DMS 273 treated with DMSO at 0.1 percent for 48 hours (cell line): ENCODE measurements around the gene CASZ1.

ENCODE experiments used
- DNase-seq: peaks from one replicate; lab custom pipeline; 2025; lab: John Stamatoyannopoulos, UW

The CASZ1 gene

GRCh38 chr1:10602936-10603335, 193.5 kb downstream of the CASZ1 start:
- no peak for DNase-seq

GRCh38 chr1:10601342-10602070, 194.9 kb downstream of the CASZ1 start:
- no peak for DNase-seq

GRCh38 chr1:10599194-10599861, 197.1 kb downstream of the CASZ1 start:
- DNase-seq, result no peak

GRCh38 chr1:10598389-10598702, 198.1 kb downstream of the CASZ1 start:
- peak; percentile 29 for DNase-seq

GRCh38 chr1:10597492-10598388, 198.7 kb downstream of the CASZ1 start:
- no peak for DNase-seq

GRCh38 chr1:10596780-10597179, 199.7 kb downstream of the CASZ1 start:
- DNase-seq, result no peak

- no peak for DNase-seq
Observed at GRCh38 chr1:10594595-10595223, 201.7 kb downstream of the CASZ1 start.

GRCh38 chr1:10593750-10594149, 202.7 kb downstream of the CASZ1 start:
- DNase-seq, result peak; percentile 1

- DNase-seq, result no peak
Observed at GRCh38 chr1:10592373-10592772, 204.1 kb downstream of the CASZ1 start.

GRCh38 chr1:10591010-10591409, 205.4 kb downstream of the CASZ1 start:
- no peak for DNase-seq

- DNase-seq, result no peak
Observed at GRCh38 chr1:10589074-10589473, 207.4 kb downstream of the CASZ1 start.

- no peak for DNase-seq
Observed at GRCh38 chr1:10588640-10589039, 207.8 kb downstream of the CASZ1 start.
